SK-N-DZ (cell line): ENCODE measurements around the gene EIF3B.
"Not testable (repeated sequence)": the region's sequence is repeated elsewhere in the genome, so short reads cannot be mapped to it uniquely, and the experiment has no call there.

Experiments
- DNase-seq: peaks from one replicate; pipeline ENCODE4 v3.0.0-alpha.2; 2015; ENCODE audit warnings: low spot score

The EIF3B gene

GRCh38 chr7:2399848-2400587 is 45.4 kb downstream of the EIF3B start:
- DNase-seq: peak; percentile 64

- DNase-seq: no peak
Measured at GRCh38 chr7:2402687-2403013, 48.0 kb downstream of the EIF3B start.

- DNase-seq: peak; percentile 88
Measured at GRCh38 chr7:2403014-2403717, 48.5 kb downstream of the EIF3B start, which contains the start of gene CHST12. Gene CHST12, plus strand, starts transcription at chr7:2403611. Its CDS starts 29,029 bp downstream, at chr7:2432640.

- peak; percentile 42 for DNase-seq
Measured at GRCh38 chr7:2403718-2404648, 49.4 kb downstream of the EIF3B start.

- DNase-seq: no peak
Measured at GRCh38 chr7:2404714-2405119, 50.1 kb downstream of the EIF3B start.

GRCh38 chr7:2405201-2405600 is 50.6 kb downstream of the EIF3B start:
- no peak for DNase-seq

GRCh38 chr7:2405601-2406345 is 51.1 kb downstream of the EIF3B start:
- DNase-seq: no peak

GRCh38 chr7:2409745-2410414 is 55.3 kb downstream of the EIF3B start:
- peak; percentile 40 for DNase-seq

- DNase-seq: no peak
Measured at GRCh38 chr7:2411049-2411448, 56.4 kb downstream of the EIF3B start.

GRCh38 chr7:2411815-2412586 is 57.4 kb downstream of the EIF3B start:
- no peak for DNase-seq

- no peak for DNase-seq
Measured at GRCh38 chr7:2412587-2413201, 58.1 kb downstream of the EIF3B start.

- no peak for DNase-seq
Measured at GRCh38 chr7:2416063-2416462, 61.4 kb downstream of the EIF3B start.

GRCh38 chr7:2416650-2417049 is 62.0 kb downstream of the EIF3B start:
- no peak for DNase-seq

- DNase-seq: not testable (repeated sequence)
Measured at GRCh38 chr7:2417178-2417577, 62.6 kb downstream of the EIF3B start.

GRCh38 chr7:2417981-2418481 is 63.4 kb downstream of the EIF3B start:
- no peak for DNase-seq

- DNase-seq: no peak
Measured at GRCh38 chr7:2420216-2420933, 65.7 kb downstream of the EIF3B start.

GRCh38 chr7:2421943-2422310 is 67.3 kb downstream of the EIF3B start:
- DNase-seq: no peak

- DNase-seq: no peak
Measured at GRCh38 chr7:2425749-2426148, 71.1 kb downstream of the EIF3B start.
